Common myeloid progenitor, CD34-positive (primary cell): ENCODE measurements around the gene ABHD14A.

Experiments
- CTCF ChIA-PET: fragments of 350-600 bp; sonication (Branson Sonifier 250); formaldehyde crosslinking; loops from one replicate; lab custom pipeline; 2021; ENCODE audit warnings: antibody characterized with exemption; lab: Charles Lee
- POLR2A ChIA-PET: fragments of 350-600 bp; sonication (Branson Sonifier 250); formaldehyde crosslinking; loops from one replicate; lab custom pipeline; 2021; ENCODE audit warnings: antibody characterized with exemption; lab: Charles Lee
- DNase-seq, 3 donors: peaks; one replicate each; pipeline versions ENCODE4 v3.0.0 to v3.0.0-alpha.2; 2013
- H3K27ac ChIP-seq, 2 experiments: 1 replicate in 1 of 2; 2 replicates in 1 of 2; pipeline ENCODE4 v1.7.0; 2013; ENCODE audit warnings: inconsistent platforms in 2 of 2, low read length in 2 of 2, mild to moderate bottlenecking in 2 of 2, low read depth in 1 of 2, moderate library complexity in 1 of 2; ENCODE audit not compliant: severe bottlenecking in 2 of 2, insufficient read depth in 1 of 2, poor library complexity in 1 of 2
- H3K27me3 ChIP-seq, 5 experiments: replicated peaks in 2 of 5; 1 replicate in 3 of 5; 2 replicates in 2 of 5; pipeline versions ENCODE4 v1.6.1 to v1.7.0; 2013; ENCODE audit warnings: low read length in 4 of 5, mild to moderate bottlenecking in 2 of 5, moderate library complexity in 2 of 5, inconsistent platforms in 1 of 5; ENCODE audit not compliant: insufficient read depth in 5 of 5, control insufficient read depth in 4 of 5
- H3K36me3 ChIP-seq, 4 experiments: 1 replicate in 2 of 4; 2 replicates in 2 of 4; pipeline versions ENCODE4 v1.6.1 to v1.7.0; 2013; ENCODE audit warnings: low read length in 3 of 4, control low read depth in 1 of 4, mild to moderate bottlenecking in 1 of 4; ENCODE audit not compliant: control insufficient read depth in 4 of 4, insufficient read depth in 4 of 4
- H3K4me1 ChIP-seq, 4 experiments: 1 replicate in 3 of 4; 2 replicates in 1 of 4; pipeline versions ENCODE4 v1.6.1 to v1.7.1; 2013; ENCODE audit warnings: low read length in 3 of 4, mild to moderate bottlenecking in 3 of 4, control low read depth in 1 of 4, inconsistent platforms in 1 of 4, moderate library complexity in 1 of 4; ENCODE audit not compliant: control insufficient read depth in 4 of 4, insufficient read depth in 4 of 4; ENCODE audit errors: control extremely low read depth in 1 of 4
- H3K4me3 ChIP-seq, 7 experiments: 1 replicate in 4 of 7; 2 replicates in 3 of 7; pipeline versions ENCODE4 v1.5.1 to v1.7.0; 2013; ENCODE audit warnings: mild to moderate bottlenecking in 7 of 7, low read length in 6 of 7, moderate library complexity in 6 of 7, inconsistent platforms in 2 of 7, low read depth in 2 of 7, control low read depth in 1 of 7; ENCODE audit not compliant: insufficient read depth in 4 of 7, control insufficient read depth in 1 of 7; ENCODE audit errors: extremely low read depth in 1 of 7
- H3K9me3 ChIP-seq, 5 experiments: 1 replicate in 4 of 5; 2 replicates in 1 of 5; pipeline versions ENCODE4 v1.6.1 to v1.7.1; 2013; ENCODE audit warnings: low read length in 4 of 5, mild to moderate bottlenecking in 2 of 5, inconsistent platforms in 1 of 5, low read depth in 1 of 5, moderate library complexity in 1 of 5; ENCODE audit not compliant: control insufficient read depth in 4 of 5, insufficient read depth in 2 of 5; ENCODE audit errors: control extremely low read depth in 1 of 5
- WGBS: methylation state at CpG from one replicate; pipeline ENCODE4 v1.1.5; 2013; ENCODE audit not compliant: insufficient coverage; 5-methylcytosine and 5-hydroxymethylcytosine counted together

Gene ABHD14A

DNA sequence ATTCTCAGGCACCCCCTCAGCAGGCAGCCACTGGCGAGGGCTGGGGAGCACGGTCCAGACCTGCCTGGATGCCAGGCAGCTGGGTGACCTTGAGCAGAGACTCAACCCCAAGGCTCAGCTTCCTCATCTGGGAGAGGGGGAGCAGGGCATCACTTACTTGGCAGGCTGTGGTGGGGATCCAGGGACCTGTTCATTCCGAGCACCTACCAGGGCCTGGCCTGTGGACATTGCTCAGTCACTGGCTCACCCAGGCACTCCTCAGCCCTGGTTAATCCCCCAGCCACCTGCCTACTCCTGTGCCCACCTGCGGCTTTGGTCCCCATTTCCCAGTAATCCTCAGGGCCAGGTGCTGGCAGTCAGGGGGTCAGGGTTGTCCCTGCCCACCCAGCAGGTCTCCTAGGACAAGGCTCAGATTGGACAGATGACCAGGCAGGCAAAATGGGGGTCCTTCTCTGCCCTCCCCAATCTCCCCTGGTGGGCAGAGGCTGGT is 30.1 kb downstream of the ABHD14A start:
- H3K9me3 ChIP-seq = no peaks in the 10 kb centered on the region
- peaks cover 0 to 32% (median 20%) of the 10 kb centered on the region in 4 experiments for H3K4me1 ChIP-seq
- 100% methylated on average over 2 of the region's 4 CpGs for WGBS
- no peaks in the 10 kb centered on the region for H3K27me3 ChIP-seq
- ChIA-PET CTCF (interaction anchor here (0.7 to 9.0 kb wide), 7 partner anchors 12 to 145 kb away, joined by 3 to 169 read pairs (median 50); no protein-coding TSS in a partner anchor), POLR2A (no interaction called here)
- no peak overlapping the region for H3K4me3 ChIP-seq
- H3K27ac ChIP-seq = no peak overlapping the region
- no peak for DNase-seq
- no peaks in the 10 kb centered on the region for H3K36me3 ChIP-seq

DNA sequence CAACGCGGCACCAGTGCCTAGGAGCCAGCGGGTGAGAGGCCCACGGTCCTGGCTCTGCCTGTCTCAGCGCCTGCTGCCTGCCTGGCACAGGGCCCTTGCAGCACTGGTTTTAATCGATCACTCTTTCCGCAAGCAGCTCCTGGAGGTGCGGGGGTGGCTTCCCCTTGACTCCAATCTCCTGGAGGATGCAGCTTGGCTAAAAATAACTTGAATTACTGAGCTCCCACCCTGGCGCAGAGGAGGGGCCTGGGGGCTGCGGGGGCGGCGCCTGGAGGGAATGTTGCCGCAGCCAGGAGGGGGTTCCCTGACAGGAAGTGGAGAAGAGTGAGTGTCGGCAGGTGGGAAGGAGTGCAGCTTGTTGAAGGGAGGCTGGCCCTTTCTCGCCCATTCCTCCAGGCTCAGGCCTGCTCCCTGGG is 30.7 kb downstream of the ABHD14A start:
- Histone ChIP-seq H3K27me3 (no peaks in the 10 kb centered on the region), H3K36me3 (no peaks in the 10 kb centered on the region), H3K9me3 (no peaks in the 10 kb centered on the region), H3K27ac (no peak overlapping the region), H3K4me1 (peaks cover 0 to 32% (median 20%) of the 10 kb centered on the region in 4 experiments), H3K4me3 (peak overlapping the region in 2 of 7 experiments; percentile 13 to 36)
- DNase-seq = peak in 1 of 3 donors; percentile 23
- 14% methylated on average over 15 of the region's 15 CpGs for WGBS
- POLR2A ChIA-PET = no interaction called here
- CTCF ChIA-PET = interaction anchor here (0.7 to 9.0 kb wide), 7 partner anchors 12 to 138 kb away, joined by 3 to 169 read pairs (median 50); no protein-coding TSS in a partner anchor

DNA sequence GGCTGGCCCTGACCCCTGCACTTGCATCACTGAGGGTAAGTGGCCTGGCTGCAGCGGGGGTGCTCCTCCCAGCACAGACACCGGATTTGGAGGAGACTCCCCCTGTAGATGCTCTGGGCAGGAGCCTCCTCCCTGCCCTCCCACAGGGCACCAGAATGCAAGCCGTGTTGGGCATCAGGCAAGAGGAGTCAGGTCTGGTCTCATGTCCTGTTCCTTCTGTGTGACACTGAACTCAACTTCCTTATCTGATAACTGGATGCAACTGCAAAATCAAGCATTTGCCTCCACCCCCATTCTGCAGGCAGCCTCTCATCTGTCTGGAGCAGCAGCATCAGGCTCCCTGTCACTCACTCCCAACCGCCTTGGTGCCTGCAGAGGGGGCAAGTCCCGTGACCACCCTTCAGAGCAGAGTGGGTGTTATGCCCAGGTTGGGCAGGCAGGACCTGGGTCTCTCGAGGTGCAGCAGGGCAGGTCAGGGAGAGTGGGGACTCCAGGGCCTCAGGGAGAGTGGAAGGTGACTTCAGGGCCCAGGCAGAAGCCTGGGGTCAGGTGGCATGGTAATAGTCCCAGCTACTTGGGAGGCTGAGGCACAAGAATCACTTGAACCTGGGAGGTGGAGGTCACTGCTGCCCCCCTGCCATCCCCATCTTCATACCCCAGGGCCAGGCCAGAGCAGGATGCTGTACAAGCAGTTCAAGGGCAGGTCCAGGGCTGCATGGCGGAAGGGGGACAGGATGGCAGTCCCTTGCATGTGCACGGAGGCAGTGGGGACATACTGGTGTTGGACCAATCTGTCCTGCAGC is 31.4 kb downstream of the ABHD14A start:
- WGBS = 47% methylated on average over 8 of the region's 8 CpGs
- POLR2A ChIA-PET = no interaction called here
- CTCF ChIA-PET = interaction anchor here (1.9 to 9.0 kb wide), 8 partner anchors 11 to 137 kb away, joined by 6 to 169 read pairs (median 31); partner anchors contain the start of gene DUSP7

DNA sequence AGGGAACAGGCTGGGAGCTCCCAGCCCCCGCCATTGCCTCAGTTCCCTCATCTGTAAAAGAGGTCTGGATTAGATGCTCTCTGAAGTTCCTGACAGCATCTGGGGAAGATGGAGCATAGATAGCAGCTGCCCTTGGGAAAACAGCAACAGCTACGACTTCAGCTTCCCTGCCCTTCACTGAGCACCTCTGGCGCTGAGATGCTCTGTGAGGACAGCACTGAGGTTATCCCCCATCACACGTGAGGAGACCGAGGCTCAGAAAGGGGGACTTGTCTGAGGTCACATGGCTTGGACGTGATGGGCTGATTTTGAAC is 31.9 kb downstream of the ABHD14A start:
- no peak for DNase-seq
- no peak overlapping the region for H3K27ac ChIP-seq
- H3K27me3 ChIP-seq = no peaks in the 10 kb centered on the region
- WGBS = 96% methylated on average over 6 of the region's 6 CpGs
- peaks cover 0 to 27% (median 17%) of the 10 kb centered on the region in 4 experiments for H3K4me1 ChIP-seq
- ChIA-PET CTCF (interaction anchor here (1.9 to 9.0 kb wide), 5 partner anchors 10 to 137 kb away, joined by 6 to 169 read pairs (median 10); partner anchors contain the start of gene DUSP7), POLR2A (no interaction called here)
- H3K36me3 ChIP-seq = no peaks in the 10 kb centered on the region
- H3K9me3 ChIP-seq = no peaks in the 10 kb centered on the region
- no peak overlapping the region for H3K4me3 ChIP-seq

More for the DNA sequence above, 31.4 kb downstream of the ABHD14A start:
- peak in 2 of 3 donors; percentile 41 to 45 for DNase-seq
- no peak overlapping the region for H3K27ac ChIP-seq
- no peaks in the 10 kb centered on the region for H3K27me3 ChIP-seq
- no peaks in the 10 kb centered on the region for H3K36me3 ChIP-seq
- peaks cover 0 to 32% (median 20%) of the 10 kb centered on the region in 4 experiments for H3K4me1 ChIP-seq
- peak overlapping the region in 1 of 7 experiments; percentile 36 for H3K4me3 ChIP-seq
- H3K9me3 ChIP-seq = no peaks in the 10 kb centered on the region

- Histone ChIP-seq H3K9me3 (no peaks in the 10 kb centered on the region), H3K36me3 (no peaks in the 10 kb centered on the region), H3K27ac (no peak overlapping the region), H3K4me3 (no peak overlapping the region), H3K27me3 (no peaks in the 10 kb centered on the region), H3K4me1 (peaks cover 0 to 26% (median 15%) of the 10 kb centered on the region in 4 experiments)
- WGBS = 100% methylated on average over 2 of the region's 4 CpGs
- POLR2A ChIA-PET = no interaction called here
- CTCF ChIA-PET = interaction anchor here (0.7 to 9.0 kb wide), 8 partner anchors 10 to 397 kb away, joined by 3 to 169 read pairs (median 6); partner anchors contain the start of gene DUSP7
- no peak for DNase-seq
Measured at GRCh38 chr3:52007291-52007690, 32.4 kb downstream of the ABHD14A start.

DNA sequence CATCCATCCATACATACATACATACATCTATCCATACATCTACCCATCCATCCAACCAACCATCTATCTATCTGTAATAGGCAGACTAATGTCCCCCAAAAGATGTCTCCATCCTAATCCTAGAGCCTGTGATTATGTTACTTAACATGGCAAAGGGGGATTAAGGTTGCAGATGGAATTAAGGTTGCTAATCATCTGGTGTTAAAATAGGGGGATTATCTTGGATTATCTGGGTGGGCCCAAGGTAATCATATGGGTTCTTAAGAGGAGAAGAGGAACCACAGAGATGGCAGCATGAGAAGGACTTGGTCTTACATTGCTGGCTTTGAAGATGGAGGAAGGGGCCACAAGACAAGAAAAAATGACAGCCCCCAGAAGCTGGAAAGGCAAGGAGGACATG is 35.6 kb downstream of the ABHD14A start:
- no peak for DNase-seq
- H3K36me3 ChIP-seq = no peaks in the 10 kb centered on the region
- no peaks in the 10 kb centered on the region for H3K27me3 ChIP-seq
- H3K4me1 ChIP-seq = peaks cover 0 to 28% (median 17%) of the 10 kb centered on the region in 4 experiments
- no peak overlapping the region for H3K4me3 ChIP-seq
- no peak overlapping the region for H3K27ac ChIP-seq
- no peaks in the 10 kb centered on the region for H3K9me3 ChIP-seq
- CTCF ChIA-PET = interaction anchor here (1.1 to 4.5 kb wide), 2 partner anchors 12 to 112 kb away, joined by 3 to 16 read pairs; no protein-coding TSS in a partner anchor
- POLR2A ChIA-PET = no interaction called here

GRCh38 chr3:52012699-52013098 is 37.8 kb downstream of the ABHD14A start:
- ChIA-PET CTCF (interaction anchor here (1.0 to 10.9 kb wide), 10 partner anchors 7 to 130 kb away, joined by 3 to 64 read pairs (median 6); no protein-coding TSS in a partner anchor), POLR2A (no interaction called here)
- no peaks in the 10 kb centered on the region for H3K36me3 ChIP-seq
- H3K4me1 ChIP-seq = peaks cover 0 to 16% (median 6%) of the 10 kb centered on the region in 4 experiments
- DNase-seq = no peak
- WGBS = 85% methylated on average over 7 of the region's 7 CpGs
- H3K27ac ChIP-seq = no peak overlapping the region
- no peak overlapping the region for H3K4me3 ChIP-seq
- no peaks in the 10 kb centered on the region for H3K9me3 ChIP-seq
- H3K27me3 ChIP-seq = no peaks in the 10 kb centered on the region
